ENCODE data around the gene ZDHHC14. TPM values are rescaled to one million over a fixed set of nuclear protein-coding genes. Genes with fewer than 3 reads are reported as not detected.

The ZDHHC14 gene
- total and polyA plus RNA-seq, 2 experiments from 2014 or later, result 7.5 to 10.1 TPM

DNA sequence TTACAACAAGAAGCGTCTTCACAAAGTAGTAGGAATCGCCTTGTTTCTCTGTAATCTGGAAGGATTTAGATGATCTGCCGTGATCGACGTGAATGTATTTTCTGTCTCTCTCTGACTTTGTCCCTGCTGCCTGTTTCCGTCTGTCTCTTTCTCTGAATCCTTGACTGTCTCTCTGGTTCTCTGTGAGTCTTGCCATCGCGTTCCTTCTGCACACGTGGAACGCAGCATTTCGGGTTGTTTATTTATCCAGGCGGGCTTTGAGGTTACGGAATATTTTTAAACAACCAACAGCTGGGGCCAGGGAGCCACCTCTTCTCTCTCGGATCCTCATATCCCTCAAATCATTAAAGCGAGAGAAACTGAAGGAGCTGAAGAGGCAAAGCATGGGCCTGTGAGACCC lies 215.9 kb downstream of the ZDHHC14 start:
- no peaks in the 10 kb centered on the region for H3K27me3 ChIP-seq
- no peak for DNase-seq (ENCODE audit: low read depth in 1 of 2, low spot score in 1 of 2)

DNA sequence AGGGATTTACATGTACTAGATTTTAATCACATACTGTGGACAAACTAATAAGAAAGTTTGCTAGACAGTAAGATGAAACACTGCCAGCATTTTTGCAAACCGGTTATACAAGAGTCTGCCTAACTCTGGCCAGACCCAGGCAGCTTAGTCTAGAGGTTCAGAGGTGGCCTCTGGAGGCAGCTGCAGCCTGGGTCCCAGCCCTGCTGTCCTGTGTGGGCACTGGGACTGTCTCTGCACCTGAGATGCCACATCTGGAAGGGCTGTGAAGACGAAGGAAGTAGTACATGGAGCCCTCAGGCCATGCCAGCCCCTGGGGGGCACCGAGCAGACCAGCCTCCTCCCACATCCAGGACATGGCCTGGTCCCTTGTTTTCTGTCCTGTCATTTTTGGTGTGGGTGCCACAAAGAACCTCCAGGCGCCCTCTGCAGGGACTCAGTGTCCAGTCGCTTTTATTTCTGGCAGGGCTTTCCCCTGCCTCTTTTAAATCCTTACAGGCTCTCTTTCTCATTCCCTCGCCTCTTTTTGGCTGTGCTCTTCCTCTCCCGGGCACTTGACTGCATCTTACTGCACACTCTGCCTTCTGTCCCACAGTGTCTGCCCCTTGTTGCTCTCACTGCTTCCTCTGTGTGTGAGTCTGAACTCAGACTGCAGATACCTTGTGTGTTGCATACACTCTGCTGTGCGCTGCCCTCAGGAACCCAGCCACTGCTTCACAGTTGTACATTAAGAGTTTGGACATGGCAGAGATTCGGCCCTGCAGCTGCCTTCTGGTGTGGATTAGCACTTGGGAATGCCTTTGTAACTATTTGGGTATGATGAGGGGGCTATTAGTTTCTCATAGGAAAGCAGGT lies 216.7 kb downstream of the ZDHHC14 start:
- DNase-seq (ENCODE audit: low read depth in 1 of 2, low spot score in 1 of 2), result peak; percentile 42 to 46
- Histone ChIP-seq H3K36me3 (no peaks in the 10 kb centered on the region), H3K4me1 (ENCODE audit: low read depth) (no peaks in the 10 kb centered on the region), H3K9me3 (ENCODE audit: low read depth) (no peaks in the 10 kb centered on the region), H3K4me3 (no peak overlapping the region), H3K27me3 (no peaks in the 10 kb centered on the region), H3K27ac (peak overlapping the region; percentile 16)
- TF ChIP-seq, protein P1, sequence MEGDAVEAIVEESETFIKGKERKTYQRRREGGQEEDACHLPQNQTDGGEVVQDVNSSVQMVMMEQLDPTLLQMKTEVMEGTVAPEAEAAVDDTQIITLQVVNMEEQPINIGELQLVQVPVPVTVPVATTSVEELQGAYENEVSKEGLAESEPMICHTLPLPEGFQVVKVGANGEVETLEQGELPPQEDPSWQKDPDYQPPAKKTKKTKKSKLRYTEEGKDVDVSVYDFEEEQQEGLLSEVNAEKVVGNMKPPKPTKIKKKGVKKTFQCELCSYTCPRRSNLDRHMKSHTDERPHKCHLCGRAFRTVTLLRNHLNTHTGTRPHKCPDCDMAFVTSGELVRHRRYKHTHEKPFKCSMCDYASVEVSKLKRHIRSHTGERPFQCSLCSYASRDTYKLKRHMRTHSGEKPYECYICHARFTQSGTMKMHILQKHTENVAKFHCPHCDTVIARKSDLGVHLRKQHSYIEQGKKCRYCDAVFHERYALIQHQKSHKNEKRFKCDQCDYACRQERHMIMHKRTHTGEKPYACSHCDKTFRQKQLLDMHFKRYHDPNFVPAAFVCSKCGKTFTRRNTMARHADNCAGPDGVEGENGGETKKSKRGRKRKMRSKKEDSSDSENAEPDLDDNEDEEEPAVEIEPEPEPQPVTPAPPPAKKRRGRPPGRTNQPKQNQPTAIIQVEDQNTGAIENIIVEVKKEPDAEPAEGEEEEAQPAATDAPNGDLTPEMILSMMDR (IDR thresholded peaks at IDR 0.05; ENCODE audit: low read depth, low read length), result peak; percentile 63

More for the DNA sequence above, 215.9 kb downstream of the ZDHHC14 start:
- TF ChIP-seq, protein P1 (IDR thresholded peaks at IDR 0.05; ENCODE audit: low read depth, low read length), result no peak
- H3K4me3 ChIP-seq, result no peak overlapping the region
- H3K27ac ChIP-seq, result no peak overlapping the region
- H3K9me3 ChIP-seq (ENCODE audit: low read depth), result no peaks in the 10 kb centered on the region
- no peaks in the 10 kb centered on the region for H3K36me3 ChIP-seq
- H3K4me1 ChIP-seq (ENCODE audit: low read depth), result no peaks in the 10 kb centered on the region

DNA sequence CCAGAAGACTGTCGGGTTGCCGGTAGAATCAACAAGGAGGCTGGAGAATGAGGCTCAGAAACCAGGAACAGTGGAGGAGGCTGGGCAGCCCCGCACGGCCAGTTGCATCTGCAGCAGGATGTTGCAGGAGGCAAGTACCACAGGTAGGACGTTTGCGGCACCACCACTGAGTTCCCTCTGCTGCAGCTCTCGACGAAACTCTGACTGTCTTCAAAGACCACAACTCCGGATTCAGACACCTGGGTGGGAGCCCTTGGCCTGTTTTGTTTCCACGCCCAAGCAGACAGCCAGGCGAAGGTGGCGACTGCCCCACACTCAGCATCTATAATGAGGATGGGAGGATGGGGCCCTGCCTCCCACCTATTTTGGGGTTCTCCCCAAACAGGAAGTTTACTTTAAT lies 218.2 kb downstream of the ZDHHC14 start:
- no peaks in the 10 kb centered on the region for H3K36me3 ChIP-seq
- no peaks in the 10 kb centered on the region for H3K9me3 ChIP-seq (ENCODE audit: low read depth)
- TF ChIP-seq, protein P1 (IDR thresholded peaks at IDR 0.05; ENCODE audit: low read depth, low read length), result no peak
- no peak for DNase-seq (ENCODE audit: low read depth in 1 of 2, low spot score in 1 of 2)
- H3K27ac ChIP-seq, result no peak overlapping the region
- H3K4me3 ChIP-seq, result no peak overlapping the region
- H3K4me1 ChIP-seq (ENCODE audit: low read depth), result no peaks in the 10 kb centered on the region
- H3K27me3 ChIP-seq, result no peaks in the 10 kb centered on the region

- H3K27ac ChIP-seq, result no peak overlapping the region
- DNase-seq (ENCODE audit: low read depth in 1 of 2, low spot score in 1 of 2), result no peak
- TF ChIP-seq, protein P1 (IDR thresholded peaks at IDR 0.05; ENCODE audit: low read depth, low read length), result no peak
- no peaks in the 10 kb centered on the region for H3K27me3 ChIP-seq
- no peaks in the 10 kb centered on the region for H3K9me3 ChIP-seq (ENCODE audit: low read depth)
- H3K4me3 ChIP-seq, result no peak overlapping the region
- no peaks in the 10 kb centered on the region for H3K36me3 ChIP-seq
- H3K4me1 ChIP-seq (ENCODE audit: low read depth), result no peaks in the 10 kb centered on the region
Measured at GRCh38 chr6:157600807-157601206, 219.8 kb downstream of the ZDHHC14 start.

DNA sequence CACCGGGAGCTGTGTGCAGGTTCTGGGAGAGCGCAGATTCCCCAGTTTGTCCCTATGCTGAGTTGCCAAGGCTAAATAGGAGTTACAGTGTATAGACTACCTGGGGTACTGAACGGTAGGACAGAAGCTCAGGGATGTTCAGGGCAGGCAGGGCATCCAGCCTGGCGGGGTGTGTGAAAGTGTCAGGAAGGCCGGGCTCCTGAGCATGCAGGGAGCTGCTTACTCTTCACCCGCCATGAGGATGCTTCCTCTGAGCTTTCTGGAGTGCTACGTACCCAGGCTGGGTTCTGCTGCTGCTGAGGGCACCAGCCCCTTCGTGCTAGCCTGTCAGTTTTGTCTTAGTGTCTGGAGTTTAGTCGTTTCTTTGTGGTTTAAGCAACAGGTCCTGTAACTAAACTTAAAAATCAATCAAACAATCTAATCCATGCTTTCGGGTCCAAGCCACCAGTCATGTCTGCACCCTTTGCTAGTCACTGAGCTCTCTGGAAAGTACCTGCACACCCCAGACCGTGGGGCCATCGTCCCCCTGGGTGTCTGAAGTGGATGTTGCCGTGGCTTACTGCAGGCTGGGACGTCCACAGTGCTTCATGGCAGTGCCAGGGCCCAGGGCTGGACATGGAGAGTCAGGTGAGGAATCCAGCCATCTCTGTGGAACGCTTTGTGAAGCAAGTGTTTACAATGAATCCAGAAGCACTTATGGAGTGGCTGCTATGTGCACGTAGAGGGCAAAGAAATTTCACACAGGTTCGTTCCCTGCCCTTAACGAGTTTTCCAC lies 221.7 kb downstream of the ZDHHC14 start:
- TF ChIP-seq, protein P1 (IDR thresholded peaks at IDR 0.05; ENCODE audit: low read depth, low read length), result no peak
- H3K4me1 ChIP-seq (ENCODE audit: low read depth), result no peaks in the 10 kb centered on the region
- H3K36me3 ChIP-seq, result no peaks in the 10 kb centered on the region
- no peaks in the 10 kb centered on the region for H3K27me3 ChIP-seq
- H3K9me3 ChIP-seq (ENCODE audit: low read depth), result no peaks in the 10 kb centered on the region
- no peak overlapping the region for H3K4me3 ChIP-seq
- H3K27ac ChIP-seq, result no peak overlapping the region
- no peak for DNase-seq (ENCODE audit: low read depth in 1 of 2, low spot score in 1 of 2)
